Stimulated activated CD8-positive, alpha-beta memory T cell treated with anti-CD3 and anti-CD28 coated beads, Interleukin-4, amount 100 ng/mL, for 24 hours (primary cell): ENCODE data around the gene NENF.

Experiments
- DNase-seq: peaks from one replicate; pipeline ENCODE4 v3.0.0-alpha.2; 2020; ENCODE audit warnings: low read depth

Gene NENF

DNA sequence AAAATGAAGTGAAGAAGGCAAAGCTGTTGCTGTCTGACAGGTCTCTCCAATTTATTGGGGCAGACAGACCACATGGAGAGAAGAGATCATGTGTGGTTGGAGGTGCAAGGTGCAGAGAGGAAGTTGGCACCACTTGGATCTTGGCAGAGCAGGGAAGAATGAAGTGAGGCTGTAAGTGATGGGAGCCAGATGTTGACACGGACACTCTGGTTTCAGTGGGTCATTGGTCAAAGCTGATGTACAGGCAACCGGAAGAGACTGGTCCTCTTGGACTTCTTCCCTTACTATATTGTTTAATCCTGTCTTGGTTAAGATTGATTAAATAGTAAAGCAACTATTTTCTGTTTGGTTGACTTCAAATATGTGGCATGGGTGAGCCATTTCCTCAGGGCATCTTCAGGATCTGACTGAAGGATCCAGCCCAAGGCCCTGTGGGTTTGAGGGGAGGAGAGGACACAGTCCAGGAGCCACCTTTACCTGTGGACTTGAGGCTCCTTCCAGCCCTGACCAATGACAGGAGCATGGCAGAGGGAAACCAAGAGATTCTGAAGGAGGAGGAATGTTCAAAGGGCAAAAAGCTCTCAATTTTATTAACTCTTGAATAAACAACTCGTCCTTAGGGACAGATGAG, 49.4 kb downstream of the NENF start:
- no peak for DNase-seq

GRCh38 chr1:212482637-212483441, 50.1 kb downstream of the NENF start:
- DNase-seq: no peak

- DNase-seq: no peak
Measured at GRCh38 chr1:212484701-212485570, 52.2 kb downstream of the NENF start.

- no peak for DNase-seq
Measured at GRCh38 chr1:212485571-212485912, 52.8 kb downstream of the NENF start.

DNA sequence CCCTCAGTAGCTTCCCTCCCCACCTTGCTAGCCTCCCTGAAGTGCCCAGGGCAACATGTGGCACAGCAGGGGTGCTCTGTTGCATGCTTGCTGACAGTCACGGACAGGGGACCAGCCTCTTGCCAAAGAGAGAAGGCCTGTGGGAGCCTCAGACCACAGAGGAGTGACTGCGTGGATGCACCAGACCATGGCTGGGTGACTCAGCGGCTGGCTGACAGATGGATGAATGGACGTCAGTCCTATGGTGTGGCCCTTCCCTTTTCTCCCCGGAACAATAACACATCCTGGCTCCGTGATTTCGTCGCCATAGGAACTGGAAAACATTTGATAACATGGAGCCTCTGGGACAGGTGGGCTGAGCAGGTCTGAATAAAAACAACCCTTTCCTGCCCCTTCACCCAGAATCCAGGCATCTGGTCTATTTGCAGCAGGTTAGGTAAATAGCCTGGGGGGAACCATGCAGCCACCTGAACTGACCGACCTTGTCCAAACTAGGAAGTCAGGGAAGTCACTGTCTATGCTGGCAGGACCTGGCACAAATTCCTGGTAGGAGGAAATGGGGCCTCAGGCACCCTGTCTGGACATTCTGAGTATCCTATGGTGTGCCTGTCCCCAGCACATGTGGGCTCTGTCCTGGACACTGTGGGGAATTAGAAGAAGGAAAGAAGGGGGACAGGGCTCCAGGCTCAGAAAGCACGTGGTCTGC, 53.3 kb downstream of the NENF start:
- no peak for DNase-seq

DNA sequence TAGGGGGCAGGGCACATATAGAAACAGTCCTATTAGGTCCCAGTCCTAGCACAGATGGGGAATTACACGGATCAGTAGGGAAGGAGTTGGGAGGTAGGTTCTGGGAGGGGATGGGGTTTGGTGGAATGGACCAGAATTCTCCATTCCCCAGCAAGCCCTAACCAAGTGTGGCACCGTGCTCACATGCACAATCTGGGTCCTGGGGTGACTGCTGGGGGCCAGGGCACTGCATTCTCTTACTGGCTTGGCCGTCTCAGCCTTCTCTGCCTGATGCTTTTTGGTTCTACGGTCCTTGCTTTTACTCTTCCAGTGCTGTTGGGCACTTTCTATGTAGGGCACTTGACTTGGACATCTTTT, 53.9 kb downstream of the NENF start:
- DNase-seq: no peak

DNA sequence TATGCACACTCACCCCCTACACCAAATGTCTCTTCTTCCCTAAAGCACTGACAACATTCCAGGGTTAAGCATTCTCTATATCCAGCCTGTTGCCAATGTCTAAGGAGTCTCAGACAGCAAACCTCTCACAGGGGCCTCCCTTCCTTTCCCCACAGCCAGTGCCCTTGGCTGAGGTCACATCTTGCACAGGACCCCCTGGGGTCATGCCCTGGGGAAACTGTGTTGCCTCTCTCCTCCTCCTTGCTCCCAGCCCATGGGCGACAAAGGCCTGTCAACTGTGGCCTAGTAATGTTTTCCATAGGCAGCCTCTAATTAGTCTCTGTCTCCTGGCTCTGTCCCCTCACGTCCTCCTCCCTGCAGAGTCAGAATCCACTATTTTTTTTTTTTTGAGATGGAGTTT, 54.6 kb downstream of the NENF start:
- no peak for DNase-seq

DNA sequence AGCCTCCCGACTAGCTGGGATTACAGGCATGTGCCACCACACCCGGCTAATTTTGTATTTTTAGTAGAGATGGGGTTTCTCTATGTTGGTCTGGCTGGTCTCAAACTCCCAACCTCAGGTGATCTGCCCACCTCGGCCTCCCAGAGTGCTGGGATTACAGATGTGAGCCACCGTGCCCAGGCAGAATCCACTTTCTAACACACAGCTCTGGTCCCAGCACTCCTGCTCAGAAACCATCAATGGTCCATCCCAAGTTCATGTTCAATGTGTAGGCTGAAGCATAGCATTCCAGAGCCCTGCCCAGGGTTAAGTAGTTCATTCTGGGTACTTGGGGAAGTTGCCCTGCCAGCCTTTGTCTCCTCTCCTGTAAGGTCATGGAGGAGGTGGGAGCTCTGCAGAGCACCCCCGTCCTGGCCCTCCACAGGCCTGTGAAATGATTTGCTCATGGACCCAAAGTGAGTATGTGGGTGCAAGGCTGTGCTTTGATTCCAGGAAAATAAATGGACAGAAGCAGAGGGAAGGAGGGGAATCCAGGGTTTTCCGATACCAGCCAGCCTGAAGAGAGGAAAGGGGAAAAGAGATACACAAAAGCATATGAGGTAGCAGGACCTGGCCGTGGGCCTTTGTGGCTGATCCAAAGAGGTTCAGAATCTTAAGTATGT, 55.2 kb downstream of the NENF start:
- DNase-seq: no peak

- DNase-seq: peak; percentile 9
Measured at GRCh38 chr1:212488436-212489283, 55.9 kb downstream of the NENF start.

- DNase-seq: no peak
Measured at GRCh38 chr1:212489284-212489859, 56.7 kb downstream of the NENF start.

GRCh38 chr1:212490276-212490675, 57.6 kb downstream of the NENF start:
- no peak for DNase-seq

DNA sequence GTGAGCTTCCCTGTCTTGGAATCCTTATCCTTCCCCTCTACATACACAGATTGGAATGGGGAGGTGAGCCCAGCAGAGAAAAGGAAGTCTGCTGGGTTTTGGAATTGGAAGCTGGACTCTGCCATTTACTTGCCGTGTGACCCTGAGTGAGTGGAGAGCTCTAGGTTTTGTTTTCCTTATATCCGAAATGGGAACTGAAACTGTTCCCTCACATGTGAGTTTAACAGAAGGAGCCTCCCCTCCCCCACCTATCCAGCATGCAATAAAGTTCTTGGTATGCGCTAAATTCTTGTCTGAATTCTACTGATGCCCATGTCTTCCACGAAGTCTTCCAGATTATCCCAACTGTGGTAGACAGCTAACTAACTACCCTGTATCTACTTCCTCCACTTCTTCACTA, 58.7 kb downstream of the NENF start:
- no peak for DNase-seq
